NK-92 (cell line): ENCODE measurements around the gene KMO.

Experiments used
- DNase-seq: peaks from one replicate; lab custom pipeline; 2025; ENCODE audit not compliant: unreplicated experiment; lab: John Stamatoyannopoulos, UW

KMO gene

GRCh38 chr1:241624935-241625334, 92.8 kb downstream of the KMO start:
- DNase-seq = no peak

- no peak for DNase-seq
Measured at GRCh38 chr1:241627453-241628259, 95.5 kb downstream of the KMO start.

GRCh38 chr1:241630005-241630404, 97.8 kb downstream of the KMO start:
- no peak for DNase-seq

- DNase-seq = no peak
Measured at GRCh38 chr1:241630476-241630875, 98.3 kb downstream of the KMO start.

GRCh38 chr1:241630899-241631298, 98.7 kb downstream of the KMO start:
- DNase-seq = no peak

- DNase-seq = no peak
Measured at GRCh38 chr1:241631674-241632073, 99.5 kb downstream of the KMO start.

- DNase-seq = no peak
Measured at GRCh38 chr1:241632987-241633386, 100.8 kb downstream of the KMO start.

- no peak for DNase-seq
Measured at GRCh38 chr1:241635556-241636152, 103.5 kb downstream of the KMO start.

- DNase-seq = no peak
Measured at GRCh38 chr1:241636291-241636690, 104.1 kb downstream of the KMO start.

GRCh38 chr1:241637046-241637590, 104.9 kb downstream of the KMO start:
- DNase-seq = no peak

- DNase-seq = no peak
Measured at GRCh38 chr1:241637604-241638003, 105.4 kb downstream of the KMO start.

GRCh38 chr1:241638099-241638682, 106.0 kb downstream of the KMO start:
- no peak for DNase-seq

- no peak for DNase-seq
Measured at GRCh38 chr1:241638909-241639622, 106.9 kb downstream of the KMO start.

GRCh38 chr1:241639623-241640148, 107.5 kb downstream of the KMO start:
- DNase-seq = no peak

GRCh38 chr1:241640149-241640866, 108.1 kb downstream of the KMO start, which contains the start of the genes CHML and OPN3:
CHML (minus strand) TSS chr1:241640369; CDS start chr1:241635766, 4,603 bp downstream.
OPN3 (minus strand) TSS chr1:241640369; CDS start chr1:241640254, 115 bp downstream.
- DNase-seq = peak; percentile 12

GRCh38 chr1:241640867-241641622, 108.9 kb downstream of the KMO start:
- no peak for DNase-seq

GRCh38 chr1:241641773-241642592, 109.8 kb downstream of the KMO start:
- no peak for DNase-seq

- no peak for DNase-seq
Measured at GRCh38 chr1:241642593-241642944, 110.4 kb downstream of the KMO start.

GRCh38 chr1:241644259-241644658, 112.1 kb downstream of the KMO start:
- DNase-seq = no peak
